Measurements from ENCODE around the gene STARD5.

Gene STARD5

GRCh38 chr15:81363718-81364500 lies 40.0 kb upstream of the STARD5 start:
- DNase-seq (ENCODE audit: low read depth in 1 of 2, low spot score in 1 of 2), result no peak
- TF ChIP-seq, protein P1, sequence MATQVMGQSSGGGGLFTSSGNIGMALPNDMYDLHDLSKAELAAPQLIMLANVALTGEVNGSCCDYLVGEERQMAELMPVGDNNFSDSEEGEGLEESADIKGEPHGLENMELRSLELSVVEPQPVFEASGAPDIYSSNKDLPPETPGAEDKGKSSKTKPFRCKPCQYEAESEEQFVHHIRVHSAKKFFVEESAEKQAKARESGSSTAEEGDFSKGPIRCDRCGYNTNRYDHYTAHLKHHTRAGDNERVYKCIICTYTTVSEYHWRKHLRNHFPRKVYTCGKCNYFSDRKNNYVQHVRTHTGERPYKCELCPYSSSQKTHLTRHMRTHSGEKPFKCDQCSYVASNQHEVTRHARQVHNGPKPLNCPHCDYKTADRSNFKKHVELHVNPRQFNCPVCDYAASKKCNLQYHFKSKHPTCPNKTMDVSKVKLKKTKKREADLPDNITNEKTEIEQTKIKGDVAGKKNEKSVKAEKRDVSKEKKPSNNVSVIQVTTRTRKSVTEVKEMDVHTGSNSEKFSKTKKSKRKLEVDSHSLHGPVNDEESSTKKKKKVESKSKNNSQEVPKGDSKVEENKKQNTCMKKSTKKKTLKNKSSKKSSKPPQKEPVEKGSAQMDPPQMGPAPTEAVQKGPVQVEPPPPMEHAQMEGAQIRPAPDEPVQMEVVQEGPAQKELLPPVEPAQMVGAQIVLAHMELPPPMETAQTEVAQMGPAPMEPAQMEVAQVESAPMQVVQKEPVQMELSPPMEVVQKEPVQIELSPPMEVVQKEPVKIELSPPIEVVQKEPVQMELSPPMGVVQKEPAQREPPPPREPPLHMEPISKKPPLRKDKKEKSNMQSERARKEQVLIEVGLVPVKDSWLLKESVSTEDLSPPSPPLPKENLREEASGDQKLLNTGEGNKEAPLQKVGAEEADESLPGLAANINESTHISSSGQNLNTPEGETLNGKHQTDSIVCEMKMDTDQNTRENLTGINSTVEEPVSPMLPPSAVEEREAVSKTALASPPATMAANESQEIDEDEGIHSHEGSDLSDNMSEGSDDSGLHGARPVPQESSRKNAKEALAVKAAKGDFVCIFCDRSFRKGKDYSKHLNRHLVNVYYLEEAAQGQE (IDR thresholded peaks at IDR 0.05; ENCODE audit: insufficient replicate concordance, low read depth), result no peak
- TF ChIP-seq, protein P2, sequence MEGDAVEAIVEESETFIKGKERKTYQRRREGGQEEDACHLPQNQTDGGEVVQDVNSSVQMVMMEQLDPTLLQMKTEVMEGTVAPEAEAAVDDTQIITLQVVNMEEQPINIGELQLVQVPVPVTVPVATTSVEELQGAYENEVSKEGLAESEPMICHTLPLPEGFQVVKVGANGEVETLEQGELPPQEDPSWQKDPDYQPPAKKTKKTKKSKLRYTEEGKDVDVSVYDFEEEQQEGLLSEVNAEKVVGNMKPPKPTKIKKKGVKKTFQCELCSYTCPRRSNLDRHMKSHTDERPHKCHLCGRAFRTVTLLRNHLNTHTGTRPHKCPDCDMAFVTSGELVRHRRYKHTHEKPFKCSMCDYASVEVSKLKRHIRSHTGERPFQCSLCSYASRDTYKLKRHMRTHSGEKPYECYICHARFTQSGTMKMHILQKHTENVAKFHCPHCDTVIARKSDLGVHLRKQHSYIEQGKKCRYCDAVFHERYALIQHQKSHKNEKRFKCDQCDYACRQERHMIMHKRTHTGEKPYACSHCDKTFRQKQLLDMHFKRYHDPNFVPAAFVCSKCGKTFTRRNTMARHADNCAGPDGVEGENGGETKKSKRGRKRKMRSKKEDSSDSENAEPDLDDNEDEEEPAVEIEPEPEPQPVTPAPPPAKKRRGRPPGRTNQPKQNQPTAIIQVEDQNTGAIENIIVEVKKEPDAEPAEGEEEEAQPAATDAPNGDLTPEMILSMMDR (IDR thresholded peaks at IDR 0.05; ENCODE audit: insufficient read depth, low read length), result no peak
- no peak for TF ChIP-seq SPI1 (IDR thresholded peaks at IDR 0.05; ENCODE audit: borderline replicate concordance, low read depth)
- TF ChIP-seq POLR2AphosphoS5 (IDR thresholded peaks at IDR 0.05; ENCODE audit: low read depth), result no peak
- no peak for TF ChIP-seq GABPA (IDR thresholded peaks at IDR 0.05; ENCODE audit: low read depth)

GRCh38 chr15:81363276-81363675 lies 39.3 kb upstream of the STARD5 start:
- no peak overlapping the region for H3K27ac ChIP-seq (replicated peaks)
- no peak overlapping the region for H3K4me3 ChIP-seq (replicated peaks; ENCODE audit: insufficient read depth, low read length)
- no peak for DNase-seq (ENCODE audit: low read depth in 1 of 2, low spot score in 1 of 2)
- TF ChIP-seq, protein P1 (IDR thresholded peaks at IDR 0.05; ENCODE audit: insufficient replicate concordance, low read depth), result no peak
- TF ChIP-seq POLR2AphosphoS5 (IDR thresholded peaks at IDR 0.05; ENCODE audit: low read depth) (no peak), SPI1 (IDR thresholded peaks at IDR 0.05; ENCODE audit: borderline replicate concordance, low read depth) (no peak), GABPA (IDR thresholded peaks at IDR 0.05; ENCODE audit: low read depth) (no peak)
- TF ChIP-seq, protein P2 (IDR thresholded peaks at IDR 0.05; ENCODE audit: insufficient read depth, low read length), result no peak
- no peaks in the 10 kb centered on the region for H3K27me3 ChIP-seq (ENCODE audit: insufficient read depth, poor library complexity, severe bottlenecking)

More at GRCh38 chr15:81363718-81364500, 40.0 kb upstream of the STARD5 start:
- H3K27ac ChIP-seq (replicated peaks), result no peak overlapping the region
- H3K4me3 ChIP-seq (replicated peaks; ENCODE audit: insufficient read depth, low read length), result no peak overlapping the region
- H3K27me3 ChIP-seq (ENCODE audit: insufficient read depth, poor library complexity, severe bottlenecking), result no peaks in the 10 kb centered on the region

- H3K4me3 ChIP-seq (replicated peaks; ENCODE audit: insufficient read depth, low read length), result no peak overlapping the region
- no peak for DNase-seq (ENCODE audit: low read depth in 1 of 2, low spot score in 1 of 2)
- no peak for TF ChIP-seq POLR2AphosphoS5 (IDR thresholded peaks at IDR 0.05; ENCODE audit: low read depth)
- TF ChIP-seq, protein P1 (IDR thresholded peaks at IDR 0.05; ENCODE audit: insufficient replicate concordance, low read depth), result no peak
- no peak for TF ChIP-seq SPI1 (IDR thresholded peaks at IDR 0.05; ENCODE audit: borderline replicate concordance, low read depth)
- TF ChIP-seq, protein P2 (IDR thresholded peaks at IDR 0.05; ENCODE audit: insufficient read depth, low read length), result no peak
- TF ChIP-seq GABPA (IDR thresholded peaks at IDR 0.05; ENCODE audit: low read depth), result no peak
- H3K27ac ChIP-seq (replicated peaks), result no peak overlapping the region
- no peaks in the 10 kb centered on the region for H3K27me3 ChIP-seq (ENCODE audit: insufficient read depth, poor library complexity, severe bottlenecking)
These were observed 38.8 kb upstream of the STARD5 start for GRCh38 chr15:81362790-81363189.

Measured in HL-60 (cell line).